ENCODE results near the gene PPM1N. TPM values are rescaled to one million over a fixed set of nuclear protein-coding genes. Genes with fewer than 3 reads are reported as not detected.
A peak's percentile ranks its signal among the peaks of the same experiment; 100 is the strongest.

PPM1N gene
- total and polyA plus RNA-seq, 12 donors: 0.33 to 3.7 (median 1.6) TPM; not detected in 2

- Histone ChIP-seq H3K36me3 (replicated peaks in 1 of 2) (peaks cover 0 to 6% of the 10 kb centered on the region in 2 donors), H3K27me3 (no peaks in the 10 kb centered on the region), H3K9me3 (replicated peaks in 1 of 3) (no peaks in the 10 kb centered on the region), H3K4me1 (replicated peaks in 1 of 2) (peaks cover 16 to 18% of the 10 kb centered on the region in 2 donors), H3K4me3 (no peak overlapping the region), H3K27ac (no peak overlapping the region)
- TF ChIP-seq POLR2A (IDR thresholded peaks at IDR 0.05): no peak
- TF ChIP-seq, protein P1, sequence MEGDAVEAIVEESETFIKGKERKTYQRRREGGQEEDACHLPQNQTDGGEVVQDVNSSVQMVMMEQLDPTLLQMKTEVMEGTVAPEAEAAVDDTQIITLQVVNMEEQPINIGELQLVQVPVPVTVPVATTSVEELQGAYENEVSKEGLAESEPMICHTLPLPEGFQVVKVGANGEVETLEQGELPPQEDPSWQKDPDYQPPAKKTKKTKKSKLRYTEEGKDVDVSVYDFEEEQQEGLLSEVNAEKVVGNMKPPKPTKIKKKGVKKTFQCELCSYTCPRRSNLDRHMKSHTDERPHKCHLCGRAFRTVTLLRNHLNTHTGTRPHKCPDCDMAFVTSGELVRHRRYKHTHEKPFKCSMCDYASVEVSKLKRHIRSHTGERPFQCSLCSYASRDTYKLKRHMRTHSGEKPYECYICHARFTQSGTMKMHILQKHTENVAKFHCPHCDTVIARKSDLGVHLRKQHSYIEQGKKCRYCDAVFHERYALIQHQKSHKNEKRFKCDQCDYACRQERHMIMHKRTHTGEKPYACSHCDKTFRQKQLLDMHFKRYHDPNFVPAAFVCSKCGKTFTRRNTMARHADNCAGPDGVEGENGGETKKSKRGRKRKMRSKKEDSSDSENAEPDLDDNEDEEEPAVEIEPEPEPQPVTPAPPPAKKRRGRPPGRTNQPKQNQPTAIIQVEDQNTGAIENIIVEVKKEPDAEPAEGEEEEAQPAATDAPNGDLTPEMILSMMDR (IDR thresholded peaks at IDR 0.05): no peak
- intact Hi-C loops (cut with DNase I): no loop called here
- 91 to 95% (median 93%) methylated on average over 1 of the region's 1 CpG for WGBS, 4 donors
- no peak for DNase-seq
Measured at GRCh38 chr19:45531349-45531748, 33.1 kb downstream of the PPM1N start.

- WGBS, 4 donors: 86 to 92% (median 89%) methylated on average over 9 of the region's 9 CpGs
- TF ChIP-seq, protein P1 (IDR thresholded peaks at IDR 0.05): no peak
- no peak for TF ChIP-seq POLR2A (IDR thresholded peaks at IDR 0.05)
- peaks cover 0 to 5% of the 10 kb centered on the region in 2 donors for H3K4me1 ChIP-seq (replicated peaks in 1 of 2)
Measured at GRCh38 chr19:45539459-45539858, 41.2 kb downstream of the PPM1N start.

GRCh38 chr19:45542234-45542668, 44.0 kb downstream of the PPM1N start:
- H3K4me1 ChIP-seq (replicated peaks in 1 of 2): peaks cover 0 to 6% of the 10 kb centered on the region in 2 donors
- H3K27ac ChIP-seq: no peak overlapping the region
- 75 to 84% (median 76%) methylated on average over 7 of the region's 7 CpGs for WGBS, 4 donors
- no peak for DNase-seq
- TF ChIP-seq, protein P1 (IDR thresholded peaks at IDR 0.05): no peak
- TF ChIP-seq POLR2A (IDR thresholded peaks at IDR 0.05): no peak
- H3K4me3 ChIP-seq: no peak overlapping the region
- intact Hi-C loops (cut with DNase I): no loop called here
- H3K36me3 ChIP-seq (replicated peaks in 1 of 2): no peaks in the 10 kb centered on the region
- H3K9me3 ChIP-seq (replicated peaks in 1 of 3): no peaks in the 10 kb centered on the region
- no peaks in the 10 kb centered on the region for H3K27me3 ChIP-seq

More at GRCh38 chr19:45539459-45539858, 41.2 kb downstream of the PPM1N start:
- no peak for DNase-seq
- H3K27ac ChIP-seq: no peak overlapping the region
- no peak overlapping the region for H3K4me3 ChIP-seq
- no peaks in the 10 kb centered on the region for H3K36me3 ChIP-seq (replicated peaks in 1 of 2)
- no peaks in the 10 kb centered on the region for H3K9me3 ChIP-seq (replicated peaks in 1 of 3)
- H3K27me3 ChIP-seq: no peaks in the 10 kb centered on the region
- intact Hi-C loops (cut with DNase I): no loop called here

DNA sequence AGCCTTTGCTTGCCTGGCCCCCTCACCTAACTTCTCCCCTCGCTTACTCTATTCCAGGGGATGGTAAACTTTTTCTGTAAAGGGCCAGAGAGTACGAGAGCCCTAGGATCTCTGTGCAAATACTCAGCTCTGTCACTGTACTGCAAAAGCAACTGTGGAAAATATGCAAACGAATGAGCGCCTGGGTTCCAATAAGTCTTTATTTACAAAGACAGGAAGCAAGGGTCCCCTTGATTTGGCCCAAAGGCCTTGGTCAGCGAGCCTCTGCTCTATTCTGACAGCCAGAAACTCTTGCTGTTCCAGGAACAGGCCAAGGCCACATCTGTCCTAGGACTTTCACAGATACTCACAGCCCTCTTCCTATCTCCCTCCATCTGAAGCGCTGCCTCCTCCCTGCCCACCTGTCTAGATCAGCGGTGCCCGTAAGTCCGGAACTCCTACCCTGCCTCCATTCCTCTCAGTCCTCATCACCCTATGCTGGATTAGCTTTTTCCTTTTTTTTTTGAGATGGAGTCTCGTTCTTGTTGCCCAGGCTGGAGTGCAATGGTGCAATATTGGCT, 49.0 kb downstream of the PPM1N start:
- DNase-seq: peak in 1 of 7 donors; percentile 36
- peaks cover 0 to 10% of the 10 kb centered on the region in 2 donors for H3K4me1 ChIP-seq (replicated peaks in 1 of 2)
- no peaks in the 10 kb centered on the region for H3K27me3 ChIP-seq
- H3K27ac ChIP-seq: no peak overlapping the region
- H3K36me3 ChIP-seq (replicated peaks in 1 of 2): no peaks in the 10 kb centered on the region
- intact Hi-C loops (cut with DNase I): no loop called here
- no peaks in the 10 kb centered on the region for H3K9me3 ChIP-seq (replicated peaks in 1 of 3)
- 69 to 79% (median 71%) methylated on average over 10 of the region's 10 CpGs for WGBS, 4 donors
- TF ChIP-seq, protein P1 (IDR thresholded peaks at IDR 0.05): no peak
- TF ChIP-seq POLR2A (IDR thresholded peaks at IDR 0.05): no peak
- no peak overlapping the region for H3K4me3 ChIP-seq
